Natural killer cell treated with Interleukin-12 subunit alpha and Interleukin-12 subunit beta and Interleukin-15 and Interleukin-18, amount 100 ng/mL, for 72 hours (primary cell): ENCODE data around the gene NOTCH1. TPM values are rescaled to one million over a fixed set of nuclear protein-coding genes. Genes with fewer than 3 reads are reported as not detected.
A peak's percentile ranks its signal among the peaks of the same experiment; 100 is the strongest.

ENCODE experiments used
- ATAC-seq, 2 donors: fragments of 150-1000 bp; cut with Tn5 transposase in 1 of 2; sonication (Bioruptor Pico), chemical (Tn5 transposase) in 1 of 2; 2 replicates each; pipeline ENCODE4 v1.10.0; 2021
- DNase-seq: peaks from one replicate; pipeline ENCODE4 v3.0.0; 2022; ENCODE audit warnings: low spot score
- H3K27ac Mint-ChIP-seq, 2 donors: 1 replicate in 1 of 2; 2 replicates in 1 of 2; pipeline ENCODE4 v1.8.0; 2022; ENCODE audit warnings: mixed read lengths in 2 of 2, mild to moderate bottlenecking in 1 of 2, moderate library complexity in 1 of 2
- H3K27me3 Mint-ChIP-seq, 2 donors: 1 replicate in 1 of 2; 2 replicates in 1 of 2; pipeline ENCODE4 v1.8.0; 2022; ENCODE audit warnings: mixed read lengths in 2 of 2
- H3K36me3 Mint-ChIP-seq: one replicate; pipeline ENCODE4 v1.8.0; 2022; ENCODE audit warnings: mixed read lengths
- H3K4me1 Mint-ChIP-seq, 2 donors: 1 replicate in 1 of 2; 2 replicates in 1 of 2; pipeline ENCODE4 v1.8.0; 2022; ENCODE audit warnings: low read depth in 2 of 2, mixed read lengths in 2 of 2, mild to moderate bottlenecking in 1 of 2
- H3K4me3 Mint-ChIP-seq: one replicate; pipeline ENCODE4 v1.8.0; 2022; ENCODE audit warnings: mixed read lengths
- H3K9me3 Mint-ChIP-seq: 2 replicates; pipeline ENCODE4 v1.8.0; 2022; ENCODE audit warnings: mixed read lengths
- total RNA-seq, 2 donors: library from RNA; stranded (reverse); gene quantifications; one replicate each; pipeline ENCODE4 v1.2.3, GENCODE V29; 2022

NOTCH1 gene
- total RNA-seq, 2 donors from 2014 or later, result 57.3 to 85.0 TPM

DNA sequence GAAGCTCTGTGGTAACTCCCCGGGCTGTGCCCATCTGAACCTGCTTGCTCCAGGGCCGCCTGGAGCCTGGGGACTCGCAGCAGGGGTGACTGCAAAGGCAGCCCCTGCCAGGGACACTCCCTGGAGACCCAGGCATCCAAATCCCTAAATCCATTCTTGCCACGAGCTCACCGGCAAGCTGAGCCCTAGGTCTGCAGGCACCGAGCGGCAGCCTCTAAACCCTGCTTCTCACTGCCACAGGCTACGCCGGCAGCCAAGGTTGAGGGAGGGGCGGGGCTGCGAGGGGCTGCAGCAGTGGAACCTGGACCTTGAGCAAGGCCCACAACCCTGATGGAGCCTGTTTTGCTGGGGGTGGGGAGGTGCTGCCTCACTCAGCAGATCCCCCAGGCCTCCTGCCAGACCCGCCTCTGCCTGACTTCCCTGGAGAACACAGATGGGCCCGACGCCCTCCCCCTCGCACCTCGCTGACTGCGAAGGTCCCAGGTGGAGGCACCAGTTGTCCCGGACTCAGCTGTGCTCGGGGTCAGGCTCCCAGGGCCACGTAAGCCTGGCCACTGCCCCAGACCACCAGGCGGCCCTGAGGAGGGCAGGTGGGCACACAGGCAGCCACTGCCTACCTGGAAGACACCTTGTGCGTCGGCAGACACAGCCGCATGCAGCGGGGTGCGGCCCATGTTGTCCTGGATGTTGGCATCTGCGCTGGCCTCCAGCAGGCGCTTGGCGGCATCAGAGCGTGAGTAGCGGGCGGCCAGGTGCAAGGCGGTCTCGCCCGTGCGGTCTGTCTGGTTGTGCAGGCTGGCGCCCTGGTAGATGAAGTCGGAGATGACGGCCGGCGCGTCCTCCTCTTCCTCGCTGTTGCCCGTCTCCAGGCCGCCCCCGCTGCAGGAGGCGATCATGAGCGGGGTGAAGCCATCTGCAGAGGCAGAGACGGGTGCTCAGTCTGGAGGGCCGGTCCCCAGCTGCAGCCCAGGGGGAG, 45.6 kb downstream of the NOTCH1 start:
- no peaks in the 10 kb centered on the region for H3K9me3 Mint-ChIP-seq
- H3K27ac Mint-ChIP-seq, result no peak overlapping the region
- peaks cover 0 to 3% of the 10 kb centered on the region in 2 donors for H3K4me1 Mint-ChIP-seq
- H3K27me3 Mint-ChIP-seq, result no peaks in the 10 kb centered on the region
- ATAC-seq (no peak), DNase-seq (no peak)
- no peaks in the 10 kb centered on the region for H3K36me3 Mint-ChIP-seq
- H3K4me3 Mint-ChIP-seq, result no peak overlapping the region

DNA sequence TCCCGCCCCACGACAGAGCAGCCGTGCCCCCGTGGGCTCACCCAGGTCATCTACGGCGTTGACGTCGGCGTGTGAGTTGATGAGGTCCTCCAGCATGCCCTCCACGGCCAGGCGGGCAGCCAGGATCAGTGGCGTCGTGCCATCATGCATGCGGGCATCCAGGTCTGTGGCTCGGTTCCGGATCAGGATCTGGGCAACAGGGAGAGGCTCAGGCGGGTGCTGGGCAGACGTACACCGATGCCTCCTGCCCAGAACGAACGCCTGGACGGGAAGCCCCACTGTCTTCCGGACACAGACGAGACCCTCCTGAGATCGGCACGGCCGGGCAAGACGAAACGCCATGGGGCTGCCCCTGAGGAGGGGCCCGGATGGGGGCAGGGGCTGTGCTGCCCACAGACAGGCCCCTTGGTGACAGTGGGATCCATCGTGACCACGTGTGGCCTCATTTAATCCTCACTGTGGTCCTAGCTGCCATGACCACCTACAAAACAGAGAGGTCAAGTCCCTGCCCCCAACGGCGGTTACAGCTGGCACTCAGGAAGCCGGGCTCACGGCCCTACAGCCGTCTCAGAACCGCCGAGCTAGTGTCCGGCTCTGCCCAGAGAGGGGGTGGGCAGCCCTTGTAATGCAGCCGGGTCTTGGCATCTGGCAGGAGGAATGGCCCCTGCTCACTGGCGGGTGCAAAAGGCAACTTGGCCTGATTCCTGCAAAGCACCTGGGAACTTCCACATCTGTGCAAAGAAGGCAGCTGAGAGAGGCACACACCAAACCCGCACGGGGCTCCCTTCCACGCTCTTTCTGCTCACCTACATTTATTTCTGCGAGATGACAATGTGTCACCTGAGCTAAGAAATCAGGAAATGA, 46.5 kb downstream of the NOTCH1 start:
- no peaks in the 10 kb centered on the region for H3K27me3 Mint-ChIP-seq
- H3K4me3 Mint-ChIP-seq, result no peak overlapping the region
- ATAC-seq, result no peak
- H3K36me3 Mint-ChIP-seq, result no peaks in the 10 kb centered on the region
- peaks cover 0 to 3% of the 10 kb centered on the region in 2 donors for H3K4me1 Mint-ChIP-seq
- no peak overlapping the region for H3K27ac Mint-ChIP-seq
- no peaks in the 10 kb centered on the region for H3K9me3 Mint-ChIP-seq
- DNase-seq, result no peak

DNA sequence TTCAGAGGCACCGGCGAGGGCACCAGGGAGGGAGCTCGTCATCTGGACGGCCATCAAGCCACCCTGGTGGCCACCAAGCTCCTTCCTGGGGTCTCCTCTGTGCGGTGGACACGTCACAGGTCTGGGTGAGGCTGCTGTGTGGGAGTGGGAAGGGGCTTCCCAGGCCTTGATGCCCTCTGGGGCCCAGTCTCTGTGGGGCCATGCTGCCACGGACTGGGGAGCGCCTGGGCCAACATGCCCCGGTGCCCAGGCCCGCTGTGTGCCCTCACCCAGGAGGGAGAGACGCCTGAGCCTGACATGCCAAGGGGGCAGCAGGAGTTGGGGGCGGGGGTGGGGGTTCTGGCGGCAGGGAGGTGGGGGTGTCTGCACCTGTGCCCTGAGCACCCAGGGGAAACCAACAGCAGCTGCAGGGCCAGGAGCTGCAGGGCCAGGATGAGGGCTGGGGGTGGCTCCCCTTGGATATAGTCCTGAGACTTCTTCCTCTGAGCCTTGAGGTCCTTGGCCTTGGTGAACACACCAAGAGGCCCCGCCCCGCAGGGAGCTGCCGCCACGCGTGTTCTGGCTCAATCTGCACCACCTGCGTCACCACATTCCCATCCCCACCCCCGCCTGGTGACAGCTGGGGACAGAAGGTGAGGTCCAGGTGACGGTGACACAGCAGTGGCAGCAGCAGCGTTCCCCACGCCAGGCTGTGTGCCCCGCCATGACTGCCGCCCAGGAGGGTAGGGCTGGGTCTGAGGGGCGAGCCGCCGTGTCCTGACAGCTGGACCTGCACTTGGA, 47.7 kb downstream of the NOTCH1 start:
- Mint-ChIP-seq H3K9me3 (no peaks in the 10 kb centered on the region), H3K36me3 (no peaks in the 10 kb centered on the region), H3K4me3 (no peak overlapping the region), H3K27me3 (no peaks in the 10 kb centered on the region), H3K27ac (no peak overlapping the region), H3K4me1 (peaks cover 0 to 3% of the 10 kb centered on the region in 2 donors)
- no peak for ATAC-seq
- no peak for DNase-seq

DNA sequence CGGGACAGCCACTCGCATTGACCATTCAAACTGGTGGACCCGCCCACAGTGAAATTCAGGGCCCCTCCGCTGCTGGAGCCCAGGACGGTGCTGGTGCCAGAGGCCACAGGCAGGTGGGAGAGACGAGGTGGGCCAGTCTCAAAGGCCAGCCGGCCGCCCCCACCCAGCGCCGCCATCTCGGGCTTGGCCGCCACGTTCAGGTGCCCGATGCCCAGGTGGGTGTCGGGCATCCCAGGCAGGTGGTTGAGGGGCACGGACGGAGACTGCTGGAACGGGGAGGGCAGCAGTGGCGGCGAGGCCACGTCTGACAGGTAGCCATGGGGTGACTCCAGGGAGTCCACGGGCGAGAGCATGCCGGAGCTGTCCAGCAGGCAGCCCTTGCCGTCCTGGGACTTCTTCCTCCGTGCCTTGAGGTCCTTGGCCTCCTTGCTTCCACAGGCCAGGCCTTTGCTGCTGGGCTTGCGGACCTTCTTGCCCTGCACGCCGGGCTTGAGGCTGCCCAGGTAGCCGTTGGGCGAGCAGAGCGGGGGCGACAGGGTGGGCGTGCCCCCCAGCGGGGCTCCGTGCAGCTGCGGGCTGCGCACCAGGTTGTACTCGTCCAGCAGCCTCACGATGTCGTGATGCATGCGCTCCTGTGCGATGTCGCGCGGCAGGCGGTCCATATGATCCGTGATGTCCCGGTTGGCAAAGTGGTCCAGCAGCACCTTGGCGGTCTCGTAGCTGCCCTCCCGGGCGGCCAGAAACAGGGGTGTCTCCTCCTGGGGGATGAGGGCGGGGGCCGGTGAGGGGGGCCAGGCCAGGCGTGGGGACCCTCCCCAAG, 48.8 kb downstream of the NOTCH1 start:
- peaks cover 0 to 3% of the 10 kb centered on the region in 2 donors for H3K4me1 Mint-ChIP-seq
- DNase-seq (no peak), ATAC-seq (no peak)
- no peaks in the 10 kb centered on the region for H3K27me3 Mint-ChIP-seq
- no peaks in the 10 kb centered on the region for H3K9me3 Mint-ChIP-seq
- H3K27ac Mint-ChIP-seq, result no peak overlapping the region
- H3K36me3 Mint-ChIP-seq, result no peaks in the 10 kb centered on the region
- no peak overlapping the region for H3K4me3 Mint-ChIP-seq

DNA sequence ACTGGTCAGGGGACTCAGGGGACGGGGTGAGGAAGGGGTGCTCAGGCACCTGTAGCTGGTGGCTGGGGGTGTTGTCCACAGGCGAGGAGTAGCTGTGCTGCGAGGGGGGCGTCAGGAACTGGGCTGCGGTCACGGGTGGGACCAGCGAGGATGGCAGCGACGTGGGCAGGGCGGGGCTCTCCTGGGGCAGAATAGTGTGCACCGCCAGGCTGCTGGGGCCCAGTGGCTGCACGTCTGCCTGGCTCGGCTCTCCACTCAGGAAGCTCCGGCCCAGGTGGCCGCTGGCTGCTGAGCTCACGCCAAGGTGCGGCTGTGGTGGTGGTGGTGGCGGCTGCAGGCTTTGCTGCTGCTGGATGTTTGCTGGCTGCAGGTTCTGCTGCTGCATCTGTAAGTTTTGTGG, 49.7 kb downstream of the NOTCH1 start:
- H3K27me3 Mint-ChIP-seq, result no peaks in the 10 kb centered on the region
- peaks cover 0 to 3% of the 10 kb centered on the region in 2 donors for H3K4me1 Mint-ChIP-seq
- H3K27ac Mint-ChIP-seq, result no peak overlapping the region
- no peak overlapping the region for H3K4me3 Mint-ChIP-seq
- DNase-seq (no peak), ATAC-seq (no peak)
- H3K36me3 Mint-ChIP-seq, result no peaks in the 10 kb centered on the region
- H3K9me3 Mint-ChIP-seq, result no peaks in the 10 kb centered on the region

DNA sequence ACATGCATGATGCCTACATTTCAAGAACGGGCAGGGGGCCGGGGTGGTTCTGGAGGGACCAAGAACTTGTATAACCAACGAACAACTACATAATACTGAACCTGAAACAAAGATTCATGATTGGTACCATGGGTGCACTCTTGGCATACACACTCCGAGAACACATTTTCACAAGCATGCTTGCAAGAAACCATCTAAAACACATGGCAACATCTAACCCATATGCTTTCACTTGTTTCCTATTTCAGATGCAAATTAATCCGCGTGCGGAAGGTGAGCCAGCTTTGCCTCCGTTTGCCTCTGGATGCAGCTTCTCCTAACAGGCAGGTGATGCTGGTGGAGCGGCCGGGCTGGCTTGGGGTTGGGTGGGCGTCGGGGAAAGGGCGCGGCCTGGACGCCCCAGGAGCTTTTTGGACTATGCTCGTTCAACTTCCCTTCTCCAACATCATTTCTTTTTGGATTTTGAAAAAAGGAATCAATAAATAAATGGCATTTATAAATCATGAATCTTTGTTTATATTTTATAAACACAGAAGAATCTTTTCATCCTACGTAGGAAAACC, 50.5 kb downstream of the NOTCH1 start:
- H3K27me3 Mint-ChIP-seq, result no peaks in the 10 kb centered on the region
- no peaks in the 10 kb centered on the region for H3K36me3 Mint-ChIP-seq
- no peaks in the 10 kb centered on the region for H3K9me3 Mint-ChIP-seq
- DNase-seq, result no peak
- peaks cover 0 to 3% of the 10 kb centered on the region in 2 donors for H3K4me1 Mint-ChIP-seq
- ATAC-seq, result no peak
- H3K4me3 Mint-ChIP-seq, result no peak overlapping the region
- no peak overlapping the region for H3K27ac Mint-ChIP-seq

DNA sequence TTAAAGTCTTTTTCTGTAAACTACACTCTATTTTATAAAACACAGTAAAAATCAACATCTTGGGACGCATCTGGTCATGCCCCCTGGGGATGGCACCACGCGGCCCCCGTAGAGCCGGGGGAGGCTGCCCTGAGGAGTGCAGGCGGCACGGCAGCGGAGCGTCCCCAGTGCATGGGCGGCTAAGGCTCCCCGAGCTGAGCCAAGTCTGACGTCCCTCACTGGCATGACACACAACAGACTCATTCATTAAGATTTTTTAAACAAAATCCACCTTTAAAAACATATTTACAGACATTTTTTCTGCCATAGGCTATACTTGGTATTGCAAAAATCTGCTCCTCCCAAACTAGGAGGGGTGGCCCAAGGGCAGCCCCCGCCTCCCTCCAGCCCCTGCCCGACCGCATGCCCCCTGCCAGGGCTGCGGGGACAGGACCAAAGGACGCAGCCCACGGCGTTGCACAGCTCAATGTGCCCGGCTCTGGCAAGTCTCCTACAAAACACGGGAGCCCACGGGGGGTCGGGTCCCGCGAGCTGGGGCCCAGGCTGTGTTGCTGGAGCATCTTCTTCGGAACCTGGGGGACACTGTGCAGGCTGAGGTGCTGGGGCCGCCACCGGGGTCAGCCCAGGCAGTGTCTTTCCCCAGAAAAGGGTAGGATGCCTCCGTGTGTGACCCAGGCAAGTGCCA, 51.2 kb downstream of the NOTCH1 start:
- Mint-ChIP-seq H3K27me3 (no peaks in the 10 kb centered on the region), H3K4me1 (peaks cover 0 to 3% of the 10 kb centered on the region in 2 donors), H3K9me3 (no peaks in the 10 kb centered on the region), H3K27ac (no peak overlapping the region), H3K36me3 (no peaks in the 10 kb centered on the region), H3K4me3 (no peak overlapping the region)
- ATAC-seq (no peak), DNase-seq (no peak)

DNA sequence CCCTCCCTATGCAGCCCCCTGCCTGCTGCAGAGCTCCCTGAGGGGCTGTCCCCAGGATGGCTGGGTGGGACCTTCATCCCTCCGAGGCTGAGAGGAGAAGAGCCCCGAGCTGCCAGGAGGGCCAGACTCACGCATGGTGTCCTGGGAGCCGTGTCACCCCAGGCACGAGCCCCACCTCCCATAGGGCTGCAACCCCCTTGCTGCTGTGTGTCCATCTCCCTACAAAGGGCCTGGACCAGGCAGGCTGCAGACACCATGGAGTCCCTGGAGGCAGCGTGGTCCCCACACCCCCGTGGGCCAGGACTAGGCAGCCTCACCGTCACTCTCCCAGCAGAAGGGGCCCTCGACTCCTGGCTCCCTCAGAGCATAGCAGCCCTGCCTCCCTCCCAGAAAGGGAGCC, 51.8 kb downstream of the NOTCH1 start:
- peaks cover 0 to 3% of the 10 kb centered on the region in 2 donors for H3K4me1 Mint-ChIP-seq
- H3K27me3 Mint-ChIP-seq, result no peaks in the 10 kb centered on the region
- no peaks in the 10 kb centered on the region for H3K36me3 Mint-ChIP-seq
- H3K4me3 Mint-ChIP-seq, result no peak overlapping the region
- DNase-seq, result no peak
- ATAC-seq, result peak in 1 of 2 donors; percentile 3
- H3K27ac Mint-ChIP-seq, result no peak overlapping the region
- no peaks in the 10 kb centered on the region for H3K9me3 Mint-ChIP-seq

DNA sequence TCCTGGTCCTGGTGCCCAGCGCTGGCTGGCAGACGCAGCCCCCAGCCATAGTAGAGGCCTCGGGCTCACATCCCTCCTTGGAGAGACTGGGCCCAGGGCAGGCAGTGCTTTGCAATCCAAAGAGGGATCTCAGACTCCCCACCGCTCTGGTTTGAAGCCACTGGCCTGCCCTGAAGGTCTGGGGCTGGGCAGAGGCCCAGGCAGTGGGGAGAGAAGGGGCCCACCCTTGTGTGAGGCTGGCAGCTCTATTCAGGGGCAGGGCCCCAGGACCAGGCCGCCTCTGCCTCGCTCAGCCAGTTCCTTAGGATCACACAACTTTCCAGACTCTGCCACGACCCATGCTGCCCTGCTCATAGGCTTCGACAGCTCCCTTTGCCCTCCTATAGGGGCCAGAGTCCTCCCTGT, 52.3 kb downstream of the NOTCH1 start:
- Mint-ChIP-seq H3K9me3 (no peaks in the 10 kb centered on the region), H3K27me3 (no peaks in the 10 kb centered on the region), H3K36me3 (no peaks in the 10 kb centered on the region), H3K4me1 (peaks cover 0 to 3% of the 10 kb centered on the region in 2 donors), H3K27ac (no peak overlapping the region), H3K4me3 (no peak overlapping the region)
- peak in 1 of 2 donors; percentile 3 for ATAC-seq
- DNase-seq, result no peak

DNA sequence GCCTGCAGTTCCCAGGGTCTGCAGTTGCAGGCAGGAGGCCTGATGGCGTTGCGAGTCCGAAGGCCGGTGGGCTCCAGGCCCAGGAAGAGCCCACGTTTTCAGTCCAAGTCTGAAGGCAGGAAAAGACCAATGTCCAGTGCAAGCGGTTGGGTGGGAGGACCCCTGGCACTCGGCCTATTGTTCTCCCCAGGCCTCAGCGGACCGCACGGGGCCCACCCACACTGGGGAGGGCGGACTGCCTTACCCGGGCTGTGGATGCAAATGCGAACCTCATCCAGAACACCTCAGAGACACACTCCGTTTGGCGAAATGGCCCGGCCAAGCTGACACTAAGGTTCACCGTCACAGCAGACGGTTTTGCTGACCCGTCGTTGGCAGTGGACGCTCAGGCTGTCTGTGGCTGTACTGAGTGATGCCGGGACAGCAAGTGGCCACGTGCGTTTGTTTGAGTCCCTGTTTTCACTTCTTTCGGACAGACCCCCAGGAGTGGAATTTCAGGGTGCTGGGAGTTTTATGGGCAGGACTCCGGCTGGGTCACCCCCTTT, 52.8 kb downstream of the NOTCH1 start:
- no peak overlapping the region for H3K27ac Mint-ChIP-seq

DNA sequence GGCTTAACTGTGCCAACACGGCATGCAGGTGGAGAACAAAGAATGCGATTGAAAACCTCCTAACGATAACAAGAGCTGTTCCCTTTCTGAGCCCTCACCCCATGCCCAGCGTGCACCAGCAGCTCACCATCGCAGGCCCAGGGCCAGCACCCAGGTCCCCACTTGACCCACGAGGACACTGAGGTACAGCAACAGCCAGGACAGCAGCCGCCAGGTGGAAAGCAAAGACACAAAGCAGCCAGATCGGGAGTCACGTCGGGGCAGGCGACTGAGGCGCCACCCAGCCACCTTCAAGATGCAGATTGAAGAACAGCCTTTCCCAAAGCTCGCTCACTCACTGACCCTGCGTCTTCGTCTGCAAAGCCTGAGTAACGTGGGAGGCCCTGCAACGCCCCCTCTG, 56.1 kb downstream of the NOTCH1 start:
- Mint-ChIP-seq H3K27me3 (no peaks in the 10 kb centered on the region), H3K4me3 (no peak overlapping the region), H3K4me1 (peaks cover 5 to 9% of the 10 kb centered on the region in 2 donors), H3K9me3 (no peaks in the 10 kb centered on the region), H3K36me3 (no peaks in the 10 kb centered on the region), H3K27ac (no peak overlapping the region)
- DNase-seq, result no peak
- no peak for ATAC-seq

More for the DNA sequence above, 52.8 kb downstream of the NOTCH1 start:
- Mint-ChIP-seq H3K36me3 (no peaks in the 10 kb centered on the region), H3K9me3 (no peaks in the 10 kb centered on the region), H3K4me3 (no peak overlapping the region), H3K4me1 (peaks cover 0 to 5% of the 10 kb centered on the region in 2 donors), H3K27me3 (no peaks in the 10 kb centered on the region)
- ATAC-seq (no peak), DNase-seq (no peak)
